ENCODE measurements around the gene PGGHG. TPM values are rescaled to one million over a fixed set of nuclear protein-coding genes. Genes with fewer than 3 reads are reported as not detected.
"Not testable (repeated sequence)": the region's sequence is repeated elsewhere in the genome, so short reads cannot be mapped to it uniquely, and the experiment has no call there.

The PGGHG gene
- total RNA-seq, 4 donors from 2014 or later: 13.3 to 23.7 (median 18.8) TPM

- TF ChIP-seq POLR2A (IDR thresholded peaks at IDR 0.05; ENCODE audit: low read depth) (no peak), EP300 (IDR thresholded peaks at IDR 0.05) (no peak), CTCF (IDR thresholded peaks at IDR 0.05) (no peak), POLR2AphosphoS5 (IDR thresholded peaks at IDR 0.05) (no peak)
- H3K27me3 ChIP-seq: no peaks in the 10 kb centered on the region
- intact Hi-C loops (cut with DNase I): loop anchor here (2.0 kb wide), 1 partner anchor 26 kb away; no protein-coding TSS in a partner anchor
- H3K4me3 ChIP-seq: peak overlapping the region in 3 of 4 donors; percentile 8 to 15 (median 9)
- H3K36me3 ChIP-seq: no peaks in the 10 kb centered on the region
- no peaks in the 10 kb centered on the region for H3K9me3 ChIP-seq
- peaks cover 46 to 57% (median 48%) of the 10 kb centered on the region in 4 donors for H3K4me1 ChIP-seq
- peak overlapping the region; percentile 86 to 90 (median 87) for H3K27ac ChIP-seq (replicated peaks in 1 of 4)
- DNase-seq (ENCODE audit: extremely low spot score): no peak
- WGBS: 83% methylated on average over 6 of the region's 6 CpGs
Measured at GRCh38 chr11:326592-326841, 37.6 kb downstream of the PGGHG start.

GRCh38 chr11:326842-327580, 38.1 kb downstream of the PGGHG start:
- Histone ChIP-seq H3K4me3 (peak overlapping the region; percentile 8 to 25 (median 14)), H3K4me1 (peaks cover 46 to 57% (median 48%) of the 10 kb centered on the region in 4 donors), H3K36me3 (no peaks in the 10 kb centered on the region), H3K27me3 (no peaks in the 10 kb centered on the region), H3K9me3 (no peaks in the 10 kb centered on the region), H3K27ac (replicated peaks in 1 of 4) (peak overlapping the region; percentile 86 to 90 (median 87))
- 38% methylated on average over 7 of the region's 19 CpGs for WGBS
- intact Hi-C loops (cut with DNase I): loop anchor here (2.0 kb wide), 1 partner anchor 26 kb away; no protein-coding TSS in a partner anchor
- DNase-seq (ENCODE audit: extremely low spot score): peak; percentile 97
- TF ChIP-seq EP300 (IDR thresholded peaks at IDR 0.05) (no peak), POLR2AphosphoS5 (IDR thresholded peaks at IDR 0.05) (peak; percentile 66 to 79)

GRCh38 chr11:327581-327923, 38.6 kb downstream of the PGGHG start:
- no peaks in the 10 kb centered on the region for H3K27me3 ChIP-seq
- no peaks in the 10 kb centered on the region for H3K9me3 ChIP-seq
- no peaks in the 10 kb centered on the region for H3K36me3 ChIP-seq
- 90% methylated on average over 3 of the region's 3 CpGs for WGBS
- H3K4me3 ChIP-seq: peak overlapping the region in 2 of 4 donors; percentile 12 to 25
- no peak for DNase-seq (ENCODE audit: extremely low spot score)
- TF ChIP-seq CTCF (IDR thresholded peaks at IDR 0.05) (no peak), POLR2A (IDR thresholded peaks at IDR 0.05; ENCODE audit: low read depth) (no peak)
- H3K4me1 ChIP-seq: peaks cover 44 to 54% (median 47%) of the 10 kb centered on the region in 4 donors
- intact Hi-C loops (cut with DNase I): loop anchor here (2.0 kb wide), 1 partner anchor 25 kb away; no protein-coding TSS in a partner anchor
- H3K27ac ChIP-seq (replicated peaks in 1 of 4): peak overlapping the region; percentile 86 to 90 (median 87)

- TF ChIP-seq CTCF (IDR thresholded peaks at IDR 0.05) (no peak), EP300 (IDR thresholded peaks at IDR 0.05) (no peak), POLR2A (IDR thresholded peaks at IDR 0.05; ENCODE audit: low read depth) (no peak), POLR2AphosphoS5 (IDR thresholded peaks at IDR 0.05) (no peak)
- WGBS: 93% methylated on average over 10 of the region's 13 CpGs
- H3K4me1 ChIP-seq: peaks cover 40 to 49% (median 45%) of the 10 kb centered on the region in 4 donors
Measured at GRCh38 chr11:328012-328411, 39.1 kb downstream of the PGGHG start.

DNA sequence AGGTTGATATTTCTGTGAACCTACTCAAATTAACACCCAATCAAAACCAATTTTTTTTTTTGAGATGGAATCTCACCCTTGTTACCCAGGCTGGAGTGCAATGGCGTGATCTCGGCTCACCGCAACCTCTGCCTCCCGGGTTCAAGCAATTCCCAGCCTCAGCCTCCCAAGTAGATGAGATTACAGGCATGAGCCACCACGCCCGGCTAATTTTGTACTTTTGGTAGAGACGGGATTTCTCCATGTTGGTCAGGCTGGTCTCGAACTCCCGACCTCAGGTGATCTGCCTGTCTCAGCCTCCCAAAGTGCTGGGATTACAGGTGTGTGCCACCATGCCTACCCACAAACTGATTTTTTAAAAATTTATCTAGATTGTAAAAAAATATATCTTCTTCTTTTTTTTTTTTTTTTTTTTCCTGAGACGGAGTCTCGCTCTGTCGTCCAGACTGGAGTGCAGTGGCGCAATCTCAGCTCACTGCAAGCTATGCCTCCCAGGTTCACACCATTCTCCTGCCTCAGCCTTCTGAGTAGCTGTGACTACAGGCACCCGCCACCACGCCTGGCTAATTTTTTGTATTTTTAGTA, 39.7 kb downstream of the PGGHG start:
- H3K9me3 ChIP-seq; DNase-seq (ENCODE audit: extremely low spot score); H3K4me3 ChIP-seq; H3K27me3 ChIP-seq; H3K36me3 ChIP-seq; intact Hi-C loops (cut with DNase I): not testable (repeated sequence)
- peaks cover 38 to 43% (median 42%) of the 10 kb centered on the region in 4 donors for H3K4me1 ChIP-seq
- peak overlapping the region in 1 of 4 donors; percentile 87 for H3K27ac ChIP-seq (replicated peaks in 1 of 4)
- 93% methylated on average over 15 of the region's 15 CpGs for WGBS

More at GRCh38 chr11:328012-328411, 39.1 kb downstream of the PGGHG start:
- H3K27ac ChIP-seq (replicated peaks in 1 of 4): peak overlapping the region in 3 of 4 donors; percentile 87 to 90 (median 87)
- H3K4me3 ChIP-seq: no peak overlapping the region
- no peaks in the 10 kb centered on the region for H3K36me3 ChIP-seq
- no peaks in the 10 kb centered on the region for H3K9me3 ChIP-seq
- intact Hi-C loops (cut with DNase I): no loop called here
- no peak for DNase-seq (ENCODE audit: extremely low spot score)
- no peaks in the 10 kb centered on the region for H3K27me3 ChIP-seq

Data from esophagus muscularis mucosa (tissue), 4 donors.